Activated CD4-positive, alpha-beta T cell treated with anti-CD3 and anti-CD28 coated beads, Interleukin-10, Interleukin-2, amounts not matched to agents 100 ng/mL and 50 ng/mL, durations not matched to agents 16 hours and 8 hours (primary cell): ENCODE measurements around the gene SREBF2.
A peak's percentile ranks its signal among the peaks of the same experiment; 100 is the strongest.
"Not testable (repeated sequence)": the region's sequence is repeated elsewhere in the genome, so short reads cannot be mapped to it uniquely, and the experiment has no call there.

Experiments used
- DNase-seq: peaks from one replicate; pipeline ENCODE4 v3.0.0-alpha.2; 2020

SREBF2 gene

DNA sequence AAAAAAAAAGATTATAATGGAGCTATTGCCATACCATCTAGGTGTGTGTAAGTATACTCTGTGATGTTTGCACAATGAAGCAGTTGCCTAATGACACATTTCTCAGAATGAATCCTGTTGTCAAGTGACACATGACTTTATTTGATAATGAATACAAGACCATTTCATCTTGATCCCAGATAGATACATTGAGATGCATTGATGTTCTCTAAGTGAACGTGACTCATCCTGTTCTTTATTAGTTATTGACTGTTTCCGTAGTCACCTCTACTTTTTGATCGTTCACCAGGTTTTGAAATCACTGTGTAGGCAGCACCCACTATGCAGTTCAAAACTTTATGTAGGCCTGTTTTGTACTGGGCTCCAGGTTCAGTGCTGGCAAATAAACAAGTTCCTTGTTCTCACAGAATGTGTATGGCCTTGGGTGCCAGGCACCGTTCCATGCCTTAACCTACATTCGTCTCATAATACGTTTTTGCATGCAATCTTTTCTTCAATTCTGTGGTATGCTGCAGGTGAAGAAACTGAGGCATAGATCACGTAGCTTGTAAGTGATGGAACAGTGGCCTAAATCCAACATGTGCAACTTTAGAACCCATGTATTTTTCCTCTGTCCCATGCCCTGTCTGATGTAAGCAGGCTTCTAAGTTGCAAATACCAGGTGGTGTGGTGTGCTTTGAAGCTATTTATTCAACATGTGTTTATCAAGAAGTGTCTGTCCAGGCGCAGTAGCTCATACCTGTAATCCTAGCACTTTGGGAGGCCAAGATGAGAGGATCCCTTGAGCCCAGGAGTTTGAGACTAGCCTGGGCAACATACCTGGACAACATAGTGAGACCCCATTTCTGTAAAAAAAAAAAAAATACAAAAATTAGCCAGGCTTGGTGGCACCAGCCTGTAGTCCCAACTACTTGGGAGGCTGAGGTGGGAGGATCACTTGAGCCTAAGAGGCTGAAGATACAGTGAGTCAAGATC lies 10.4 kb downstream of the SREBF2 start:
- DNase-seq: peak; percentile 89

- no peak for DNase-seq
Observed at GRCh38 chr22:41844036-41844435, 11.1 kb downstream of the SREBF2 start.

DNA sequence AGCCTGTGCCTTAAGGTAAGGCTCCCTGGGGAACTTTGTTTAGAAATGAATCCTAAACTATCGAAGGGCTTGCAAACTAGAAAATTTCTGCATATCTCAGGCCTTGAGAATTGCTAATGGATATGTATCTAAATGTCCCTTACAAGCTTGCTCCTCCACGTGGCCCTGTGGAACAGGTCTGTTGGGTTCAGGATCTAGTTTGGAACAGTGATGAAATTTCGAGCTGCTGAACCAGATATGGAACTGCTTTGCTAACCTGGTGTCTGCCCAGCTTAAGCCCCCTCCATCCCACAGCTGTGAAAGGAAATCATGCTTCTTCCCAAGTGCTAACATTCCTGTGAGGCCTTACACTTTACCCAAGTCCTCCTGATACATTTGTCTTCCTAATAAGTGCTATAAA lies 11.6 kb downstream of the SREBF2 start:
- no peak for DNase-seq

GRCh38 chr22:41845380-41846267 lies 12.7 kb downstream of the SREBF2 start:
- no peak for DNase-seq

- DNase-seq: no peak
Observed at GRCh38 chr22:41846268-41846987, 13.5 kb downstream of the SREBF2 start.

DNA sequence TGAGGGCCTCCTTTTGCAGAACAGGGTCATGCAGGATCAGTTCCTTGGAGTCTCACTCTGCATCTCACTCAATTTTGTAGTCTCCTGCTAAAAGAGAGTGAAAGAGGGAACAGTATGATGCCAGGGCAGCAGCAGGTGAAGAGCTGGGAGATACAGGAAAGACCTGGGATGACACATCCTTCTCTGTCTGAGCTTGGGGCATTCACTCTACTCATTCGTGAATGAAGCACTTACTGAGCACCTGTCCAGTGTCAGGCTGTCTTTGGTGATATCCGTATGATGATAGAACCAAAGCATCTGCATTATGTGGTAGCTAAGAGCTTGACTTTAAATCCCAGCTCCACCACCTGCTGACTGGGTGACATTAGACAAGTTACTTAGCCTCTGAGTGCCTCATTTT lies 14.4 kb downstream of the SREBF2 start:
- DNase-seq: no peak

GRCh38 chr22:41848468-41848867 lies 15.6 kb downstream of the SREBF2 start:
- DNase-seq: no peak

DNA sequence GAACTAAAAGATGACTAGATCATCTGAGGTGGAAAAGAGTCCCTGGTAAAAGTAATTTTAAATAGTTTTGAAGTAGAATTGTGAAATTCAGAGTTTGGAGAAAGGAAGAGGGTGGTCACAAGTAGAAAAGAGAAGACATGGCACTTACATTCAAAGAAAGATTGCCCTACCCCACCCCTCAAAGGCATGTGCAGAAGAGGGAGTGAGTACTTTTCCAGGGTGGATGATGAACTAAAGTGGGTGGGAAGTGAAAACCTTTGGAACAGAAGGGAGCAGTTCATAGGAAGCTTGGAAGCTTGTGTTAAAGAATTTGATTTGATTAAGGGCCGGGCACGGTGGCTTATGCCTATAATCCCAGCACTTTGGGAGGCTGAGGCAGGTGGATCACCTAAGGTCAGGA lies 23.6 kb downstream of the SREBF2 start:
- no peak for DNase-seq

- DNase-seq: peak; percentile 95
Observed at GRCh38 chr22:41857155-41857859, 24.4 kb downstream of the SREBF2 start.

GRCh38 chr22:41857860-41858199 lies 24.9 kb downstream of the SREBF2 start:
- no peak for DNase-seq

DNA sequence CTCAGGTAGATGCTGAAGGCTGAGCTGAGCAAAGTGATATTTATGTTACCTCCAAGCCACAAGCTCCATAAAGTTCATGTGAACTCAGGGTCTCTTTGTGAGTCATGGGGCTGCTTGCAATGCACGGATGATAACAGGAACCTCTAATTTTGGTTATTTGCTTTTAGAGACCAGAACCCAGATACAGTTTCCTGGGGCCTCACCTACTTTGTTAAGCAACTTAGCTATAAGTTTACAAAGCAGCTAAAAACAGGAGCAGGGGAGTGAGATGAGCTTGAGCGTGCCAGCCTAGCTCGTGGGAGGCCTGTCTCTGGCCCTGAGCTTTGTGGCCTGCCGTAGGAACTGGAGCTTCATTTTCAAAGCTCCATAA lies 29.2 kb downstream of the SREBF2 start:
- DNase-seq: peak; percentile 77

GRCh38 chr22:41862530-41863266 lies 29.8 kb downstream of the SREBF2 start:
- DNase-seq: peak; percentile 77

DNA sequence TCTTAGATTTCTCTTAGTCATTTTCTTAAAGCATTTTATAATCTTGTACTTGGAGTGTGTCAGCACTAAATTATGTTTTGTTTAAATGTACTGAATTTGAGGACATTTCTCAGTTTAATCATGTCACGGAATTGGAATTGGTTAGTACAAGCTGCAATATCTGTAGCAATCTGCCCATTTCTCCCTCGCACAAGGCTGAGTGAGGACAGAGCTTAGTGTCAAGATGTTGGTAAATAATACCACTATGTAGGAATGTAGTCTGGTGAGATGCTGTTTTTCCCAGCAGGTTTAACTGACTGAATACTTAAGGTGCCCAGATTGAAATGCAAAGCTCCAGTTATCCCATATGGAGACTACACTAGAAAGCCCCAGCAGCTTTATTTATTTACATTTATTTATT lies 30.6 kb downstream of the SREBF2 start:
- DNase-seq: no peak

- DNase-seq: no peak
Observed at GRCh38 chr22:41868556-41868955, 35.7 kb downstream of the SREBF2 start.

DNA sequence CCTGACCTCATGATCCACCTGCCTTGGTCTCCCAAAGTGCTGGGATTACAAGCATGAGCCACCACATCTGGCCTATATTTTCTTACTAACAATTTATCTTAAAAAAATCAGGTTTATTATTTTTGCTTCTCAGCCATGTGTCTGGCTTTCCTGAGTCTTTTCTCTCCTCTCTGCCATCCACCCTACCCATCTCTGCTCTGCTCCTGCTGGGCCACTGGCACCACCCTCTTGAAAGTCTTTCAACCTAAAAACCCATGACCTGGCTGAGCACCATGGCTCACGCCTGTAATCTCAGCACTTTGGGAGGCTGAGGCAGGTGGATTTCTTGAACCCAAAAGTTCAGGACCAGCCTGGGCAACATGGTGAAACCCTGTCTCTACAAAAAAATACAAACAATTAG lies 37.2 kb downstream of the SREBF2 start:
- not testable (repeated sequence) for DNase-seq

DNA sequence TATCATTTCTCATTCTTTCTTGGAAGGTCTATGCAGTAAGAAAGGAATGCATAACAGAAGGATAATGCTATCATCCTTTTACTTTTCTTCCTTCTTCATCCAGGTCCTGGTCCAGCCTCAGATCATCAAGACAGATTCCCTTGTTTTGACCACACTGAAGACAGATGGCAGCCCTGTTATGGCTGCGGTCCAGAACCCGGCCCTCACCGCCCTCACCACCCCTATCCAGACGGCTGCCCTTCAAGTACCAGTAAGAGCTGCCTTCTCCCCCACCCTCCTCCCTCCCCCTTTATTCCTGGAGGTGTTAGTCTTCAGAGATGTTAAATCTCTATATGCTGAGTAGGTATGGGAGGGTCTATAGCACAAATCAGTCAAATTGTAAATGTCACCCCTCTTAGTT lies 37.9 kb downstream of the SREBF2 start:
- no peak for DNase-seq

DNA sequence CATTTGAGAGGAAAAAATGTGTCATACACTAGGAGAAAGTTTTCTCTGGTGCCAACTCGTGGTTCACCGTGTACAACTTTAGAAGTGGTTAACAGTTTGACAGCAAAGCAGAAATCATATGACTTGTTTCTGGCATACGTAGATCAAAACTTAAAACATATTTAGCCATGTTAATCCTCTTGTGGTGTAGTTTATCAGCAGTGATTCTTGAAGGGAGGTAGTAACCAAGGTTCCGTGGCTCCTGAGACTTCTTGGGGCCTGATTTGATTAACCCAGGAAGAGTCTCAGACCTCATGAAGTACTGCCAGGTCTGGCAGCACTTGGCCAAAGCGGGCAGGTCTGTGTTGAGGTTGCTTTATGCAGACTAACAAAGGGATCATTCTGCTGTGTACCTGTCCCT lies 40.5 kb downstream of the SREBF2 start:
- peak; percentile 79 for DNase-seq

DNA sequence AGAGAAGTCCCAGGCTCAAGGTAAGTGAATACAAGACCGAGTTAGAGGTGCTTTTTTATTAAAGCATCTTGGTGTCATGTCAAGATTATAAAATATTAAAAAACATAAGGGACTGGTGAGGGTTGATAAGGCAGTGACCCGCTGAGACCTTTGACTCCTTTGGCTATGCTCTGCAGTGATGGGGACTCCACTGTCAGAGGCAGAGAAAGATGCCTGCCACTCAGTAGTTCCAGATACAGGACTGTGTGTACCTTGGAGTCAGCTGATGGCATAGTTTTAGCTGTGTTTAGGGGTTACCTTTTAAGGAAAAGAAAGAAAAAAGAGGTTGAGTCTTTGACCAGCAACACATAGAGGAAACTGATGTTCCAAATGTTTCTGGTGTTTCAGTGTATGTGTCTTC lies 41.2 kb downstream of the SREBF2 start:
- no peak for DNase-seq

- no peak for DNase-seq
Observed at GRCh38 chr22:41875531-41876270, 42.8 kb downstream of the SREBF2 start.

GRCh38 chr22:41876275-41876674 lies 43.4 kb downstream of the SREBF2 start:
- DNase-seq: no peak

DNA sequence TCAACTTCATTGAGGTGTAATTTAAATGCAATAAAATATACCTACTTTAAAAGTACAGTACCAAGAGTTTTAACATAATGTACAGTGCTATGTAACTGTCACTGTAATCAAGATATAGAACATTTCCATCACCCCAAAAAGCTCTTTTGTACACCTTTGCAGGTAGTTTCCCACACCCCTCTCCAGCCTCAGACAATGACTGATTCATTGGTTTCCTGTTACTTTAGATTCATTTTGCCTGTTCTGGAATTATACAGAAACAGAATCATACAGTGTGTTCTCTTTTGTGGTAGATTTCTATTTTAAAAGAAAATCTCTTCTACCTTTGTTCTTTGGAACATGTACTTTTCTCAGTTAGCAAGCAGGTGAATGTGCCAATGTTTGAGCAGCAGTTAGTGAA lies 43.8 kb downstream of the SREBF2 start:
- DNase-seq: no peak
